ENCODE data around the gene CD99L2.
"Not testable (repeated sequence)": the region's sequence is repeated elsewhere in the genome, so short reads cannot be mapped to it uniquely, and the experiment has no call there.

Gene CD99L2

DNA sequence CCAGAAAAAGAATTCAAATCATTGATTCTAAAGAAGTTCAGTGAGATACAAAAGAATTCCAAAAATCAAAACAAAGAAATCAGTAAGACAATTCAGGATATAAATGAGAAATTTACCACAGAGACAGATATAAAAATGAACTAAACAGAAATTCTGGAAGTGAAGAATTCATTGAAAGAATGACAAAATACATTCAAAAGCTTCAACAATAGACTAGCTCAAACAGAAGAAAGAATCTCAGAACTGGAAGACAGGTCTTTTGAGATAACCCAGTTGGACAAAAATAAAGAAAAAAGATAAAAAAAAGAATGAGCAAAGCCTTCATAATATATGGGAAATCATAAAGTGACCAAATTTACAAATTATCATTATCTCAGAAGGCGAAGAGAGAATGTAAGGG lies 41.7 kb downstream of the CD99L2 start:
- no peak for DNase-seq (ENCODE audit: low read depth in 1 of 2, low spot score in 1 of 2)

GRCh38 chrX:150856101-150856500 lies 42.4 kb downstream of the CD99L2 start:
- no peak for DNase-seq (ENCODE audit: low read depth in 1 of 2, low spot score in 1 of 2)

GRCh38 chrX:150854856-150855255 lies 43.6 kb downstream of the CD99L2 start:
- no peak for DNase-seq (ENCODE audit: low read depth in 1 of 2, low spot score in 1 of 2)

- DNase-seq (ENCODE audit: low read depth in 1 of 2, low spot score in 1 of 2), result no peak
Measured at GRCh38 chrX:150849996-150850720, 48.3 kb downstream of the CD99L2 start.

DNA sequence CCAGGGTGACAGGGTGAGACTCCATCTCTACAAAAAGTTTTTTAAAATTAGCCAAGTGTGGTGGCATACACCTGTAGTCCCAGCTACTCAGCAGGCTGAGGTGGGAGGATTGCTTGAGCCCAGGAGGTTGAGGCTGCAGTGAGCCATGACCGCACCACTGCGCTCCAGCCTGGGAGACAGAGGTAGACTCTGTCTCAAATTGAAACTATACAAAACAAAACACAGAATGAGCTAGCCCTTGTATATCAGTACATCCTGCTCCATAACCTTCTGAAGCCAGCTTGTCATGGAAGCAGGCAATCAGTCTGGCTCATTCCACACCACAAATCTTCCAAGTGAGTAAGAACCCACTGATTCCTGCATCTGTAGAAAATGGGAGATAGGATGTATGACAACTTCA lies 49.0 kb downstream of the CD99L2 start:
- DNase-seq (ENCODE audit: low read depth in 1 of 2, low spot score in 1 of 2), result no peak

DNA sequence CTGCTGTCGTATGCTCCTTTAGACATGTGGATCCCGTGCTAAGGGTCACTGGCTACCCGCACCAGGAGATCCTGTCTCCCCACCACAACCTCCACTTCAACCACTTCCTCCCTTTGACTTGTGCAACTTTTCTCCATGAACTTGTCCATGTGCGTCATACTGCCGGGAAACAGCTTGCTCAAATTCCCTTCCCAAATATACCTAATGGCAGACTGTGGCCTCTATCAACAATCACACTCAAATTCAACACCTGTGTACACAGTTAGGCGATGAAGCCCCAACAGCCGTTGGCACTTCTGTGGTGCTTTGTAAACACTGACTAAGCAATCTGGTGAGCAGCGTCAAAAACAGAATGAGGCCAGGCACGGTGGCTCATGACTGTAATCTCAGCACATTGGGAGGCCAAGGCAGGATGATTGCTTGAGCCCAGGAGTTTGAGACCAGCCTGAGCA lies 49.5 kb downstream of the CD99L2 start:
- no peak for DNase-seq (ENCODE audit: low read depth in 1 of 2, low spot score in 1 of 2)

DNA sequence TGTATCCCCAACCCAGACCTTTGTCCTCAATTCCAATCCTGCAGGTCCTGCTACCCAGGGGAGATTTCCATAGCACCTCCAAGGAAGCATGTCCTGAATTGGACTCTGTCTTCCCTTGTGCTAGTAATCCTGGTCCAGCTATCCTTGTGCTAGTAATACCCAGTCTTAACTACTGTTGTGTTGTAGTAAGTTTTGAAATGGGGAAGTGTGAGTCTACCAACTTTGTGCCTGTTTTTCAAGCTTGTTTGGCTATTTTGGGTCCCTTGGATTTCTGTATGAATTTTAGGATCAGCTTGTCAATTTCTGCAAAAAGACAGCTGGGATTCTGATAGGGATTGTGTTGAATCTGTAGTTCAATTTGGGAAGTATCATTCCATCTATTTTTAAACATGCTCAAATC lies 51.4 kb downstream of the CD99L2 start:
- DNase-seq (ENCODE audit: low read depth in 1 of 2, low spot score in 1 of 2), result no peak

GRCh38 chrX:150846130-150846529 lies 52.3 kb downstream of the CD99L2 start:
- DNase-seq (ENCODE audit: low read depth in 1 of 2, low spot score in 1 of 2), result no peak

- DNase-seq (ENCODE audit: low read depth in 1 of 2, low spot score in 1 of 2), result no peak
Measured at GRCh38 chrX:150845091-150845490, 53.4 kb downstream of the CD99L2 start.

- no peak for DNase-seq (ENCODE audit: low read depth in 1 of 2, low spot score in 1 of 2)
Measured at GRCh38 chrX:150844016-150844415, 54.5 kb downstream of the CD99L2 start.

DNA sequence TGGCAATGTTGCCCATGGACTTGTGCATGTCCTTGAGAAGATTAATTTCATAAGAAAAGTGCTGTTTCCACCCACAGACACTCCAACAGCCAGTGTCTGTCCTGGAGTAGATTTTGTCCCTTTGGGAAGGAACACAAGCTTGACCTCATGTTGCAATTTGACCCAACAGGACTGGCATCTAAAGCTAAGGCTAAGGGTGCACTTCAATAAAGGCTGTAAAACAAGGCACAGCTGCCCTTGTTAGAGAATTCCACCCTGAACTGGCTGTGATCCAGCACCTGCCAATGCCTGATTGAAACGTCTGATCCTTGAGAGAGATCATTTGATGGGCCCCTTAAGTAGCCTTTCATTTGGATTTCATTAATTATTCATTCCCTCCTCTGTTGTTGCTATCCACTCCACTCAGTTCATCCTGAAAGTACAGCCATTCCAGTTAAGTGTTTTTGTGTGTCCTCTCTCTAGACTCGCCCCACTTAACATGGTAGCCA lies 56.2 kb downstream of the CD99L2 start:
- no peak for DNase-seq (ENCODE audit: low read depth in 1 of 2, low spot score in 1 of 2)

DNA sequence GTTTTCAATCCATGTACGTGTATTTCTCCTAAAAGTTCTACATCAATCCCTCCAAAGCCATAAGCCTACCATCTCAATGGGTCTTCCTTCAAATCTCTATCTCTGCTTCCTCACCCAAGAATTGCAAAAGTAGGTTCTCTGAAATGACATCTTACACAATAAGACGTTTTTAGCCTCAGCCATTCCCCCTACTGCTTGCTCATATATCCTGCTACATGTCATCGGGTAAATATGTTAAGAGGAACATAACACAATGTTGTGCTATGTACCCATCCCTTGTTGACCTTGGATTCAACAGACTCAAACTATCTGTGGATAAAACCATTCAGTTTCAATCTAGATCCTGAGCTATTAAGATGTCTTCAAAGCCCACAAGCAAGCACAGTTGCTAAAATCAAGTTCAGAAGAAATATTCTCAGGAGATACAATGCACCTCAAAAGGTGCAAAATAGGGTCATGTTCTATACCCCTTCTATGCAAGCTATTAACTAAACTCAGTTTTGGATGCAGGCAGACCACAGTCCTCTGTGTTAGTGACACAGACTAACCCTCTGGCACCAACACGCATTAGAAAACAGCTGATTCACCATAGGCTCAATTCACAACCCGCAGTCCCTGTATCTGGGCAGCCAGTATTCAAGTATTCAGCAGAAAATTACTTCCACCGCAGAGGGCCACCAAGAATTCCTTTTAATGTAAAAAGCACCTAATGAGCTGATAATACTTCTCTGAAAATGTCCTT lies 56.8 kb downstream of the CD99L2 start:
- DNase-seq (ENCODE audit: low read depth in 1 of 2, low spot score in 1 of 2), result no peak

DNA sequence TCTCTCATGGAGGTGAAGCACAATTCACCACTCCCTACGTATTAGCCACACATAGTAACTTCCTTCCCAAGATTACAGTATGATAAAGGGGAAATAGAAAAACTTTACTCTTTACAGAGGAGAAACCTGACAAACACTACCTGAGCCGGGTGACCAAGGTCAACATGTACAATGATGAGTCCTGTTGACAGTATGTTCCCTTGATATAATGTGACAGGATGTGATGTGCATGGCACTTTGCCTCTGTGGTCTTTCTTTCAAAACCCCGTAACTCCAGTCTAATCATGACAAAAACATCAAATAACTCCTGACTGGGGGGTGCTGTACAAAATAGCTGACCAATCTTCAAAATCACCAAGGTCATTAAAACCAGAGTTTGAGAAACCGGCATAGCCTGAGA lies 60.6 kb downstream of the CD99L2 start:
- no peak for DNase-seq (ENCODE audit: low read depth in 1 of 2, low spot score in 1 of 2)

GRCh38 chrX:150834695-150835094 lies 63.8 kb downstream of the CD99L2 start:
- no peak for DNase-seq (ENCODE audit: low read depth in 1 of 2, low spot score in 1 of 2)

DNA sequence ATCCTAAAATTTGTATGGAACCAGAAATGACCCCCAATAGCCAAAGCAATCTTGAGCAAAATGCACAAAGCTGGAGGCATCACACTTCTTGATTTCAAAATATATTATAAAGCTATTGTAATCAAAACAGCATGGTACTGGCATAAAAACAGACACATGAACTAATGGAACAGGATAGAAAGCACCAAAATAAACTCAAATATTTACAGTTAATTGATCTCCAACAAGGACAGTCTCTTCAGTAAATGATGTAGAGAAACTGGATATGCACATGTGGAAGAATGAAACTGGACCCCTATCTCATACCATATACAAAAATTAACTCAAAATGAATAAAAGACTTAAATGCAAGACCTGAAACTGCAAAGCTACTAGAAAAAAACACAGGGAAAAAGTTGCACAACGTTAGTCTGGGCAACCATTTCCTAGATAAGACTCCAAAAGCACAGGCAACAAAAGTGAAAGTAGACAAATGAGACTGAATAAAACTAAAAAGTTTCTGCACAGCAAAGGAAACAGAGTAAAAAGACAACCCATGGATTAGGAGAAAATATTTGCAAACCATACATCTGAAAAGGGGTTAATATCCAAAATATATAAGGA lies 64.9 kb downstream of the CD99L2 start:
- no peak for DNase-seq (ENCODE audit: low read depth in 1 of 2, low spot score in 1 of 2)

GRCh38 chrX:150831863-150832262 lies 66.6 kb downstream of the CD99L2 start:
- DNase-seq (ENCODE audit: low read depth in 1 of 2, low spot score in 1 of 2), result no peak

DNA sequence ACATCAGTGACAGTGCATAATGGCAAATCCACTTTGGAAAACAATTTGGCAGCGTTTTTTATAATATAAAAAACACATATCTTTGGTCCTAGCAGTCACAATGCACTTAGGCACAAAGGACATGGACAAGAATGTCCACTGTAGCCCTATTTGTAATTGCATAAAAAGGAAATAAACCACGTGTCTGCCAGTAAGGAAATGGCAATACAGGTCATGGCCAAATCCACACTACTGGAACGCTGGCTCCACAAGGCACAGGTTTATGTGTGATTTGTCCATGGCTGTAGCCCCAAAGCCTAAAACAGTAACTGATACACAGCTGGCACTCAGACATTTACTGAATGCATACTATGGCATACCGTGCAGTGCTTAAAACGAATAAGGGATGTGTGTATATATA lies 69.7 kb downstream of the CD99L2 start:
- no peak for DNase-seq (ENCODE audit: low read depth in 1 of 2, low spot score in 1 of 2)

GRCh38 chrX:150824352-150824751 lies 74.1 kb downstream of the CD99L2 start:
- DNase-seq (ENCODE audit: low read depth in 1 of 2, low spot score in 1 of 2), result not testable (repeated sequence)

GRCh38 chrX:150823826-150824225 lies 74.6 kb downstream of the CD99L2 start:
- DNase-seq (ENCODE audit: low read depth in 1 of 2, low spot score in 1 of 2), result not testable (repeated sequence)

- DNase-seq (ENCODE audit: low read depth in 1 of 2, low spot score in 1 of 2), result no peak
Measured at GRCh38 chrX:150821971-150822370, 76.5 kb downstream of the CD99L2 start.

DNA sequence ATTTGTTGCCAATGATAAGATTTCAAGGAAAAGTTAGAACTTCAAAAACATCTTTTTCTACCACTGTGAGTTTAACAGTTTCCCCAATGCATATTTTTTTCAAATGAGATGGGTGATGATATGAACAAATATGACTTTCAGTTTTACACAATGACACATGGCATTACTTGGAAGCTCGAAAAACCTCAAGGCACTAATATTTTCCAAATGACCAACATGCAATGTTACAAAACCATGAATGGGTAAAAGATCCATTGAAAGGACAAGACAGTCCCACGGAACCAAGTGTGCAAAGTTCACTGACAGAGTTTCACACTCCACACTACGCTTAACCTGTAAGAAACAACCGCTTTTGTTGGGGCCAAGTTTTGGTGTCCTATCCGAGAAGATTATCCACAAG lies 84.5 kb downstream of the CD99L2 start:
- DNase-seq (ENCODE audit: low read depth in 1 of 2, low spot score in 1 of 2), result no peak

DNA sequence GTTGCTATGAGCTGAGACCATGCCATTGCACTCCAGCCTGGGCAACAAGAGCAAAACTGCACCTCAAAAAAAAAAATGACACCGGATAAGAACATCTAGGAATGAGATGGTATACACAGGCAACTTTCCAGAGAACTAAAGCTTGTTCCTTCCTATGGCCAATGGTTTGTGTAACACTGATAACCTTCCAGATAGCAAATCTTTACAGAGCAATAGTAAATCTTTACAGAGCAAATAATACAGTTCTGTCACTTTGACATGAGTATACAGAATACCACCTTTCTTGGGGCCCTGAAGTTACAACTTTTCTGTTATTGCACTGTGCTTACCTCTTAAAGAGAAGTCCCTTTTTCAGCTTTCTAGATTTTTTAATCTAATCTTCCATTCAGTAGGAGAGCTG lies 91.6 kb downstream of the CD99L2 start:
- no peak for DNase-seq (ENCODE audit: low read depth in 1 of 2, low spot score in 1 of 2)
